ENCODE data around the gene NLGN2.

Gene NLGN2

DNA sequence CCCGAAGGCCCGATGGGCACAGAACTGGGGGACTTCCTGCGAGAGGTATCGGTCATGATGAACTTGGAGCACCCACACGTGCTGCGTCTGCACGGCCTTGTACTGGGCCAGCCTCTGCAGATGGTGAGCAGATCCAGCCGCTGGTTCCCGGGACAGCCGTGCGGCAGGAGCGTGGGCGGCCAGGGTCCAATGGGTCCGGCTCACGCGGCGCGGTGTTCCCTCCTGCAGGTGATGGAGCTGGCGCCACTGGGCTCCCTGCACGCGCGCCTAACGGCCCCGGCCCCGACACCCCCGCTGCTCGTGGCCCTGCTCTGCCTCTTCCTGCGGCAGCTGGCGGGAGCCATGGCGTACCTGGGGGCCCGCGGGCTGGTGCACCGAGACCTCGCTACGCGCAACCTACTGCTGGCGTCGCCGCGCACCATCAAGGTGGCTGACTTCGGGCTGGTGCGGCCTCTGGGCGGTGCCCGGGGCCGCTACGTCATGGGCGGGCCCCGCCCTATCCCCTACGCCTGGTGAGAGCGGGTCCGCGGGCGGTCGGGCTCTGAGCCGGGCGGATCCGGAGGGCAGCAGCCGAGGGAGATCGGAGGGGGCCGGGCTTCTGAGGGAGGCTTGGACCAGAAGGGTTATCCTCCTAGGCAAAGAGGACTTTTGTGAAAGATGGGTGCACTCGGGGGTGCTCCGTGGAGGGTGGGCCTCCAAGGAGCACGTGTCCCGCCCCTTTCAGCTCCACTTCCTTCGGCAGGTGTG lies 23.7 kb upstream of the NLGN2 start:
- H3K36me3 ChIP-seq (ENCODE audit: low read depth) = peaks cover 25% of the 10 kb centered on the region
- H3K9me3 ChIP-seq (ENCODE audit: severe bottlenecking) = no peaks in the 10 kb centered on the region
- no peak for TF ChIP-seq CTCF (IDR thresholded peaks at IDR 0.05; ENCODE audit: poor library complexity, severe bottlenecking)
- DNase-seq (ENCODE audit: low spot score) (no peak), ATAC-seq (ENCODE audit: low read depth) (no peak)
- H3K27me3 ChIP-seq (ENCODE audit: insufficient read depth, poor library complexity, severe bottlenecking) = no peaks in the 10 kb centered on the region
- H3K4me3 ChIP-seq (ENCODE audit: severe bottlenecking) = no peak overlapping the region
- no peak overlapping the region for H3K27ac ChIP-seq (ENCODE audit: poor library complexity, severe bottlenecking)
- H3K4me1 ChIP-seq (ENCODE audit: insufficient read depth, poor library complexity, severe bottlenecking) = peaks cover 2% of the 10 kb centered on the region

- ATAC-seq (ENCODE audit: low read depth) (no peak), DNase-seq (ENCODE audit: low spot score) (no peak)
- Histone ChIP-seq H3K4me3 (ENCODE audit: severe bottlenecking) (no peak overlapping the region), H3K27me3 (ENCODE audit: insufficient read depth, poor library complexity, severe bottlenecking) (no peaks in the 10 kb centered on the region), H3K27ac (ENCODE audit: poor library complexity, severe bottlenecking) (no peak overlapping the region), H3K36me3 (ENCODE audit: low read depth) (peaks cover 32% of the 10 kb centered on the region), H3K4me1 (ENCODE audit: insufficient read depth, poor library complexity, severe bottlenecking) (peaks cover 2% of the 10 kb centered on the region), H3K9me3 (ENCODE audit: severe bottlenecking) (no peaks in the 10 kb centered on the region)
- TF ChIP-seq CTCF (IDR thresholded peaks at IDR 0.05; ENCODE audit: poor library complexity, severe bottlenecking) = no peak
Observed at GRCh38 chr17:7384489-7385081, 23.1 kb upstream of the NLGN2 start.

DNA sequence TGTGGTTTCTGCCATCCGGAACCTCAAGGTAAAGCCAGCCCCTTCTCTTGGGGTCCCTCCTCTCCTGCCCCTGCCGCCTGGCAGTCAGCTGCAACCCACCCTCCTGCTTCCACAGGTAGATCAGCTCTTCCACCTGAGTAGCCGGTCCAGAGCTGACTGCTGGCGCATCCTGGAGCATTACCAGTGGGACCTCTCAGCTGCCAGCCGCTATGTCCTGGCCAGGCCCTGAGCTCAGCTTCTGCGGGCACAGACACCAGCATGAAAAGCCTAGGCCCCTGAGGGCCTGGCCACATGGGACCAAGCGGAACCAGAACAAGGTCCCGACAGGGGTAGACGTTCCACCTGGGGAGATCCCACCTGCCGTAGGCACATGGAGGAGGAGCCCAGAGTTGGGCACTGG lies 18.8 kb upstream of the NLGN2 start:
- peaks cover 56% of the 10 kb centered on the region for H3K36me3 ChIP-seq (ENCODE audit: low read depth)
- ATAC-seq (ENCODE audit: low read depth) = no peak

DNA sequence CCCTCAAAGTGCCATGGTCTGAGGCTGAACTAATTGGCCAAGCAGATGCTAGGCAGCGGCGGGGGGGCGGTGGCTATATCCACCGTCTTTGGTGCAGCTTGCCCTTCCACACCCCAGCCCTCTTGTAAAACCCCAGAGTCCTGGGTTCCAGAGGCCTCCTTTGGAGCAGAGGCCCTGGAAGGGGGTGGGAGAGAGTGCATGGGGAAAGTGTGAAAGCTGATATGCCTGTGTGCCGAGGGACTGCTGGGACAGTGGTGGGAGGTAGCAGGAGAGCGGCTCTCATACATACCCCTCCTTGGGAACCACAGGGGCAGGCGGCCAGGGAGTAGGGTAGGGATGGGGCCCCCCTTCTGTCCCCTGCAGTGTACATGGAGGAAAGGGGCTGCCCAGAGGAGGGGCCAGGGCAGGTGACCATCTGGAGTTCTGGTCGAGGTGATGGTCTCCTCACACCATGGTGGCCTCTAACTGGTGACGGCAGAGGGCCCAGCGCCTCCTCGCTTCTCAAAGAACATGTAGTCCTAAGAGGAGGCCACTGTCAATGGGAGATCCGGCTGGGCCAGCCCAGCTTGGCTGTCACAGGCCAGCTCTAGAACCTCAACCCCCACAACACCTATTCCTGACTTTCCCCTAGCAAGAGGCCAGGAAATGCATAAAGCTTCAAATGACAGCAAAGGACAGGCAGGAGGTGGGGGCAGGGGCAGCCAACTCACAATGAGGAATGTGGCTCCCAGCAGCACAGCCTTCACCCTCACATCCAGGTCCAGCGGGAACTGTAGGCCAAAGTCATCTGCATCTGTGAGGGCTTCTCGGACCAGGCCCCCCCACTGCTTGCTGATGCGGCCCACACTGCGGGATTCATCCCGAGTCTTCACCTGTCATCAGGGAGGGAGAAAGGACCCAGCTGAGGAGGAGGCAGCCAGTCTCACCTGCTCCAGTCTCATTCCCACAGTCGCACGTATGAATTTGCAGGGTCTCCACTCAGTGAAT lies 17.4 kb upstream of the NLGN2 start:
- Histone ChIP-seq H3K4me1 (ENCODE audit: insufficient read depth, poor library complexity, severe bottlenecking) (no peaks in the 10 kb centered on the region), H3K36me3 (ENCODE audit: low read depth) (peaks cover 50% of the 10 kb centered on the region), H3K4me3 (ENCODE audit: severe bottlenecking) (no peak overlapping the region), H3K27me3 (ENCODE audit: insufficient read depth, poor library complexity, severe bottlenecking) (no peaks in the 10 kb centered on the region), H3K27ac (ENCODE audit: poor library complexity, severe bottlenecking) (no peak overlapping the region), H3K9me3 (ENCODE audit: severe bottlenecking) (no peaks in the 10 kb centered on the region)
- TF ChIP-seq CTCF (IDR thresholded peaks at IDR 0.05; ENCODE audit: poor library complexity, severe bottlenecking) = no peak
- DNase-seq (ENCODE audit: low spot score) = no peak
- no peak for ATAC-seq (ENCODE audit: low read depth)

More for the DNA sequence above, 18.8 kb upstream of the NLGN2 start:
- H3K4me3 ChIP-seq (ENCODE audit: severe bottlenecking) = no peak overlapping the region
- no peak for DNase-seq (ENCODE audit: low spot score)
- H3K27me3 ChIP-seq (ENCODE audit: insufficient read depth, poor library complexity, severe bottlenecking) = no peaks in the 10 kb centered on the region
- no peak overlapping the region for H3K27ac ChIP-seq (ENCODE audit: poor library complexity, severe bottlenecking)
- TF ChIP-seq CTCF (IDR thresholded peaks at IDR 0.05; ENCODE audit: poor library complexity, severe bottlenecking) = no peak
- H3K9me3 ChIP-seq (ENCODE audit: severe bottlenecking) = no peaks in the 10 kb centered on the region
- H3K4me1 ChIP-seq (ENCODE audit: insufficient read depth, poor library complexity, severe bottlenecking) = no peaks in the 10 kb centered on the region
